Neural crest cell (in vitro differentiated cells): ENCODE results near the gene FRMD4A. TPM values are rescaled to one million over a fixed set of nuclear protein-coding genes. Genes with fewer than 3 reads are reported as not detected.
A peak's percentile ranks its signal among the peaks of the same experiment; 100 is the strongest.

Experiments
- DNase-seq: peaks from one replicate; pipeline ENCODE4 v3.0.0; 2021; ENCODE audit warnings: low read depth, mixed read lengths, low spot score
- H3K27ac Mint-ChIP-seq: one replicate; pipeline ENCODE4 v1.8.0; 2021; ENCODE audit warnings: mild to moderate bottlenecking, mixed read lengths; ENCODE audit not compliant: unreplicated experiment
- H3K27me3 Mint-ChIP-seq: 2 replicates; pipeline ENCODE4 v1.8.0; 2021; ENCODE audit warnings: low read depth, mild to moderate bottlenecking, mixed read lengths
- H3K36me3 Mint-ChIP-seq: 2 replicates; pipeline ENCODE4 v1.8.0; 2021; ENCODE audit warnings: low read depth, mild to moderate bottlenecking, mixed read lengths
- H3K4me1 Mint-ChIP-seq: 2 replicates; pipeline ENCODE4 v1.8.0; 2021; ENCODE audit warnings: mixed read lengths
- H3K4me3 Mint-ChIP-seq: one replicate; pipeline ENCODE4 v1.8.0; 2021; ENCODE audit warnings: mild to moderate bottlenecking, mixed read lengths
- H3K9me3 Mint-ChIP-seq: 2 replicates; pipeline ENCODE4 v1.8.0; 2021; ENCODE audit warnings: mixed read lengths
- CTCF ChIP-seq: fragments of 200-600 bp; sonication (generic); conservative IDR thresholded peaks from 2 replicates; pipeline ENCODE4 v1.5.0; 2021; ENCODE audit warnings: antibody characterized with exemption, mild to moderate bottlenecking
- total RNA-seq: library from RNA; stranded (reverse); gene quantifications from 2 replicates; pipeline ENCODE4 v1.2.1, GENCODE V29; 2021

The FRMD4A gene
- total RNA-seq, 1 donor from 2014 or later, result 65.3 TPM

- DNase-seq, result no peak
- Mint-ChIP-seq H3K4me1 (peaks cover 33% of the 10 kb centered on the region), H3K9me3 (peaks cover 3% of the 10 kb centered on the region), H3K27ac (no peak overlapping the region), H3K36me3 (peaks cover 30% of the 10 kb centered on the region), H3K27me3 (peaks cover 76% of the 10 kb centered on the region), H3K4me3 (no peak overlapping the region)
- TF ChIP-seq CTCF, result no peak
Observed at GRCh38 chr10:13720699-13721098, 610.0 kb downstream of the FRMD4A start.

GRCh38 chr10:13719425-13719824 is 611.3 kb downstream of the FRMD4A start:
- Mint-ChIP-seq H3K27ac (no peak overlapping the region), H3K4me1 (peaks cover 37% of the 10 kb centered on the region), H3K27me3 (peaks cover 75% of the 10 kb centered on the region), H3K4me3 (no peak overlapping the region), H3K9me3 (peaks cover 3% of the 10 kb centered on the region), H3K36me3 (peaks cover 30% of the 10 kb centered on the region)
- no peak for DNase-seq
- no peak for TF ChIP-seq CTCF

- Mint-ChIP-seq H3K27me3 (peaks cover 75% of the 10 kb centered on the region), H3K4me1 (peaks cover 37% of the 10 kb centered on the region), H3K4me3 (no peak overlapping the region), H3K27ac (peak overlapping the region; percentile 94), H3K36me3 (peaks cover 29% of the 10 kb centered on the region), H3K9me3 (peaks cover 3% of the 10 kb centered on the region)
- no peak for TF ChIP-seq CTCF
- DNase-seq, result no peak
Observed at GRCh38 chr10:13718820-13719219, 611.9 kb downstream of the FRMD4A start.

GRCh38 chr10:13717936-13718772 is 612.6 kb downstream of the FRMD4A start:
- Mint-ChIP-seq H3K4me3 (no peak overlapping the region), H3K4me1 (peaks cover 41% of the 10 kb centered on the region), H3K36me3 (peaks cover 22% of the 10 kb centered on the region), H3K9me3 (peaks cover 3% of the 10 kb centered on the region), H3K27me3 (peaks cover 71% of the 10 kb centered on the region), H3K27ac (peak overlapping the region; percentile 94)
- no peak for TF ChIP-seq CTCF
- DNase-seq, result no peak

- H3K4me3 Mint-ChIP-seq, result no peak overlapping the region
- TF ChIP-seq CTCF, result no peak
- no peak for DNase-seq
- H3K27me3 Mint-ChIP-seq, result peaks cover 74% of the 10 kb centered on the region
- peaks cover 21% of the 10 kb centered on the region for H3K36me3 Mint-ChIP-seq
- peaks cover 3% of the 10 kb centered on the region for H3K9me3 Mint-ChIP-seq
- peaks cover 45% of the 10 kb centered on the region for H3K4me1 Mint-ChIP-seq
- H3K27ac Mint-ChIP-seq, result no peak overlapping the region
Observed at GRCh38 chr10:13717571-13717935, 613.2 kb downstream of the FRMD4A start.
